Measurements from ENCODE around the gene USF3.
"Not testable (repeated sequence)": the region's sequence is repeated elsewhere in the genome, so short reads cannot be mapped to it uniquely, and the experiment has no call there.

Gene USF3

GRCh38 chr3:113649174-113649845 is 47.1 kb downstream of the USF3 start:
- no peak for DNase-seq (ENCODE audit: low read depth in 2 of 2)

- DNase-seq (ENCODE audit: low read depth in 2 of 2), result no peak
These were observed 47.9 kb downstream of the USF3 start for GRCh38 chr3:113648524-113648923.

DNA sequence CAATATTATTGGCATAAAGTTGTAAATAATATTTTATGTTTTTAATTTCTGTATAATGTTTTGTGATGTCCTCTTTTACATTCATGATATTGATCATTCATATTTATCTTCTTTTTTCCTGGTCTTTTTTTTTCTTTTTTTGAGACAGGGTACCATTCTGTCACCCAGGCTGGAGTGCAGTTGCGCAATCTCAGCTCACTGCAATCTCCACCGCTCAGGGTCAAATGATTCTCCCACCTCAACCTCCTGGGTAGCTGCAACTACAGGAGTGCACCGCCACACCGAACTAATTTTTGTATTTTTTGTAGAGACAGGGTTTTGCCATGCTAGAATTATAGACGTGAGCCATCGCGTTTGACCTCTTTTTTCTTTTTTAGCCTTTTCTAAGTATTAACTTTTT is 52.9 kb downstream of the USF3 start:
- no peak for DNase-seq (ENCODE audit: low read depth in 2 of 2)

DNA sequence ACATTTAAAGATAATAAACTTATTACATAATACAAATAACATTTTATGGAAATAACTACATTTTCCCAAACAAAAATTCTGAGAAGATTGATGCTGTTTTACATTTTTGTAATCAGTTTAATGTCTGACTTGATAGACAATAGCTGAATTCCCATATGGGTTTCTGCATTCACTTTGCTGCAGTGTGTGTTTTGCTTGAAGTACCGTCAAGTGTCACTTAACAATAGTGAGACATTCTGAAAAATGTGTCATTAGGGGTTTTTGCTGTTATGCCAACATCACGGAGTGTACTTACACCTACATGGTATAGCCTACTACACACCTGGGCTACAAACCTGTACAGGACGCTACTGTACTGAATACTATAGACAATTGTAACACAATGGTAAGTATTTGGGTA is 57.5 kb downstream of the USF3 start:
- DNase-seq (ENCODE audit: low read depth in 2 of 2), result no peak

GRCh38 chr3:113637756-113638155 is 58.7 kb downstream of the USF3 start:
- DNase-seq (ENCODE audit: low read depth in 2 of 2), result no peak

DNA sequence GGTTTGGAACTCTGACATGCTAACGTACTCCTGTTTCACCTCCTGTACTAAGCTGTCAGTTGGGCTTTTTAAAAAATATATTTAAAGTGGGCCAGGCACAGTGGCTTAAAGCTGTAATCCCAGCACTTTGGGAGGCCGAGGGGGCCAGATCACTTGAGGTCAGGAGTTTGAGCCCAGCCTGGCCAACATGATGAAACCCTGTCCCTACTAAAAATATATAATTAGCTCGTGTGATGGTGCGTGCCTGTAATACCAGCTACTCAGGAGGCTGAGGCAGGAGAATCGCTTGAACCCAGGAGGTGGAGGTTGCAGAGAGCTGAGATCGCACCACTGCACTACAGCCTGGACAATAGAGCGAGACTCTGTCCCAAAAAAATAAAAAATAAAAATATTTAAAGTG is 60.4 kb downstream of the USF3 start:
- not testable (repeated sequence) for DNase-seq (ENCODE audit: low read depth in 2 of 2)

DNA sequence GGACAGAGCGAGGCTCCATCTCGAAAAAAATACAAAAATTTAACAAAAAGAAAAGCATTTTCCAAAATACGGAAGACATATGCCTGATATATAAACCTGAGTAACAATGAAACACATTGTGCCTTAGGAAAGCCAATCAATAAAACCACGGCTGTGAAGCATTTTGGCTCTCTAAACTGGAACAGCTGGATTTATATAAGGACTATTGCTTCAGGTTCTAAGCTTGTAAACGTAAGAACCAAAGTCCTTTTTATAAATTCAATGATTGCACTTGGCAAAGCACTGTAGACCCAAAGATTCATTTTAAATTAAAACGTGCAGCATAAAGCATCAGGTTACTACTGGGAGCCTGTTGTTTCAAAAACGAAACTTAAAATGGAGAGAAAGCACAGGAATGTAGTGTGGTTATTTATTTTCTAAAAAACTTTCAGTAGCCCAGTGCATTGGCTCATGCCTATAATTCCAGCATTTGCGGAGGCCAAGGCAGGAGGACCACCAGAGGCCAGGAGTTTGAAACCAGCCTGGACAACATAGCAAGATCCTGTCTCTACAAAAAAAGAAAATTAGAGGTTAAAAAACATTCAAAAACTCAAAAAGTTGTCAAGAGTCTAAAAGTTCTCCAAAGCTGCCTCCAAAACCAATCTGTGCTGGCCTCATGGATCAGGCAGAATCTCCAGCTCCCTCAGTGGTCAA is 61.5 kb downstream of the USF3 start:
- DNase-seq (ENCODE audit: low read depth in 2 of 2), result no peak

- DNase-seq (ENCODE audit: low read depth in 2 of 2), result no peak
These were observed 64.9 kb downstream of the USF3 start for GRCh38 chr3:113631573-113631972.

DNA sequence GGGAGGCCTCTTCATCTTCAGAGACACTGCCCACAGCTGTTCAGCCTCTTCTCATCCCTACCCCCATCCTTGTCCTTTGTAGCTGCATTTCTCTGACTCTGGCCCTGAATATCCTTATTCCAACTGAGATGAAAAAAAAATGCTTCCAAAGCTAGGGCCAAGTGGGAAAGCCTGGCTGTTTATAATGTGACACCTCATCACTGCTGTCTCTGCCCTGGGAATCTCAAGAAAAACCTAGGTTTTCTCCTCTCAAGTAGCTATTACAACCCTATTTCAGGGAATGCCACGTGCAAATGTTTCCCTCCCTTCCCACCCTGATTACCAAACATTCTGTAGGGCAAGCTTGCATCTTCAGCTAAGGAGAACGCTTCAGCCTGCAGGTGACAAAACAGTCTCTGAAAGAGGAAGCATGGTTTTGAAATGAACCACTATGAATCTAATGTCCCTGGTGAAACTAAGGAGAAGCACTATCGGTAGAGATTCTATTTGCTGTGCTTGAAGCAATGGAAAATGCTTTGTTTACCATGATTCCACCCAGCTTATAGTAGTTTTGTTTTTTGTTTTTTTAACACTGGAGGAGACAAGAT is 65.4 kb downstream of the USF3 start:
- DNase-seq (ENCODE audit: low read depth in 2 of 2), result no peak

DNA sequence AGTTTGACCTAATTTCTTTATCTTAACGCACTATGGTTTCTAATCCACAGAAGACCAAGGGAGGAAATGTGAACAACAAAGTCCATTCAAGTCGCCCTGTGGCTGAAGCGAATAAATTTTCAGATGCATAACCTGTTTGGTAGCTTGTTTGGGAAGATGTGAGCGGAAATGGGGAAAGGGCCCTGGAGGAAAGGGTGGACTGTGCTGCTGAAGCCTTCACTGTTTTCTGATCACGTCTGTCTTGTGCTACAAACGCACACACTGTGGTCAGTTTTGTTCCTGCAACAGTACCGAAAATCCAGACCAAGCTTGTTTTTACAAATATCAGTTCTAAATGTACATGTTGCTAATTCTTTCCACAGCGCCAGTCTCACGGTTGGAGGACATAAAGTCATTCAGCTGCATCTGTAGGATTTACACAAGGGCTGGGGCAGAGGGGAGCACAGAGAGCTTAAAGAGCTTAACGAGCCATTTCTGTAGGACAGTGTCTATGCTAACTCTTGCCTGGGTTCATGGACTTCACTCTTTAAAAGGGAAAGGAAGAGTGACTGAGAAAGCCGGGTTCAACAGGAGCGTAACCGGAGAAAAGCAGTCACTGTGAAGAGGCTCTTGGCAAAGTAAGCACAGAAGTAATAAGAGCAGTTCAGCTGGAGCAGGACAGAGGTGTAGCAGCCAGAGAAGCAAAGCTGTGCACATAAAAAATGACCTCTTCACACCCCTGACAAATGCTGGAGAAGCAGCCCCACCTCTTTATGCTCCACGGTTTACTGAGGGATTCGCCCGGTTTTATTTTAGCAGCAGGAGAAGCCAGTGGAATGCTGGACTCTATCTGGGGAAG is 66.6 kb downstream of the USF3 start:
- no peak for DNase-seq (ENCODE audit: low read depth in 2 of 2)

GRCh38 chr3:113628788-113629187 is 67.7 kb downstream of the USF3 start:
- no peak for DNase-seq (ENCODE audit: low read depth in 2 of 2)

- DNase-seq (ENCODE audit: low read depth in 2 of 2), result no peak
These were observed 68.1 kb downstream of the USF3 start for GRCh38 chr3:113628316-113628715.

DNA sequence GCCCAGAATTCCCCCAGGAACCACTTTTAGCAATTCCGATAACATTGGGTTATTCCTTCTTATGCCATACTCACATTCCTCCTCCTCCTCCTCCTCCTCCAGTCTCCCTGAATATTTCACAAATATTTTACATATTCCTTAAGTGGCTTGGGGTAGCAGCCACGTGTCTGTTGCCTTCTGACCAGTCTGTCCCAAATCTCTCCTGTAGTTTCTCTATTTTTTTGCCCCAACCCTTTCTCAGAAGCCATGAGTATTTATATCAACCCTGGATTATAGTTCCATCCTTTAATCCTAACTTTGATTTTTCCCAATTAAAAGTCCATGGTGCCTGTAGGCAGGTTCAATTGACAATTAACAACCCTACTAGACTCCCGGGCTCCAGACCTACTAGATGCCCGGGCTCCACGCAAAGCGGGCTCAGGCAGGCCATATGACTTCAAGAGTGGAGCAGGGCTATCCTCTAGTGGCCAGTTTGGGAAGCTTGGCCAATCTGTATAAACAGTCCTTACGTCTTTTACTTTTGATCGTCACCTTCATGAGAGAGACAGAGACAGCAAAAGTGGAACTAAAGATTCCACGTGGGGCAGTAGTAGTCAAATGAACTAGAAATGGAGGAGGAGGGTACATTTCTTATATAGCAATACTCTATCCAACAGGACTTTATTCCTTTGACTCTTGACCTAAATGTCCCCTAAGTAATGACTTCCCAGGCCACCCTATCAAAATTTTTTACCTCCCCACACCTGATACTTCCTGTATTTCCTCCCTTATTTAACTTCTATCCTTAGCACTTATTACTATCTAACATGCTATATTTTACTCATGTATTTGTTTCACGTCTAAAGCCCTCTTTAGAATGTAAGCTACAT is 69.7 kb downstream of the USF3 start:
- no peak for DNase-seq (ENCODE audit: low read depth in 2 of 2)

DNA sequence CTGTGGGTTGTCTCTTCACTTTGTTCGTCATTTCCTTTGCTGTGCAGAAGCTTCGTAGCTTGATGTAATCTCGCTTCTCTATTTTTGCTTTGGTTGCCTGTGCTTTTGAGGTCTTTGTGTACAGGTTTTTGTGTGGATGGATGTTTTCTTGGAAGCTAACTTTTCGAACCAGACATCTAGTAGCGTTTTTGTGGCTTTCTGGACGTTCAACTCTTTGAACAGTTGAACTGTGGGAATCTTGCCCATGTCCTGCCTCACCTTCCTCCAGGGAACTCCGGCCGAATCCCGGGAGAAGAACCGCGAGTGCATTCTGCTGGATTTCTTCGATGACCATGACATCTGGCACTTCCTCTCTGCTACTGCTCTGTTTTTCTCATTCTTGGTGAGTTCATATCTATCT is 70.6 kb downstream of the USF3 start:
- DNase-seq (ENCODE audit: low read depth in 2 of 2), result no peak

- no peak for DNase-seq (ENCODE audit: low read depth in 2 of 2)
These were observed 72.6 kb downstream of the USF3 start for GRCh38 chr3:113623811-113624210.

DNA sequence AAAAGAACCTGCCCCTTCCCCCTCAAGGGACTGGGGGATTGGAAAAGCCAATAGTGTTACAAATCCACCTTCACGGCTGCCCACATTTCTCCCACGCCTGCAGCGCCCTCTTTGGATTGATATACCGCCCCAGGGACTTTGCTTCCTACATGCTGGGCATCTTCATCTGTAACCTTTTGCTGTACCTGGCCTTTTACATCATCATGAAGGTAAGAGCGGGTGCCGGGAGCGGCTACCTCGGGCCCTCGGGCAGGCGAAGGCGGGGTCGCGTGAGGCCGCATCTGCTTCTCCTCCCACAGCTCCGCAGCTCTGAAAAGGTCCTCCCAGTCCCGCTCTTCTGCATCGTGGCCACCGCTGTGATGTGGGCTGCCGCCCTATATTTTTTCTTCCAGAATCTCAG is 73.1 kb downstream of the USF3 start:
- no peak for DNase-seq (ENCODE audit: low read depth in 2 of 2)

DNA sequence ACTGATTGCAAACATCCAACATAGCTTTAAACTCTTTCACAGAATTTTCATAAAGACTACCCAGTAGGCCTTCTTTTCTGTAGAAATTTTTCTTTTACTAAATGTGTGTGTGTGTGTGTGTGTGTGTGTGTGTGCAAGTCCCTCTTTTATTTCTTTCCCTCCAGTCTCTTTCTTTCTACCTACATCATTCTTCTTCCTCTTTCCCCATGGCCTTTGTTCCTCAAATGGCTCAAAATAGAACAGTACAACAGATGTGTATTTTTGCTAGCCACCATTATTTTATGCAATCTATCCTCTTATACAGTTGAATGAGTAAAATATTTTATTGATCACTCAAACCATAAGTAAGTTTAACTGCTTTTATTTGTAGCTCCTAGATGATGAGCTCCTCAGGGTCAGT is 76.4 kb downstream of the USF3 start:
- no peak for DNase-seq (ENCODE audit: low read depth in 2 of 2)

DNA sequence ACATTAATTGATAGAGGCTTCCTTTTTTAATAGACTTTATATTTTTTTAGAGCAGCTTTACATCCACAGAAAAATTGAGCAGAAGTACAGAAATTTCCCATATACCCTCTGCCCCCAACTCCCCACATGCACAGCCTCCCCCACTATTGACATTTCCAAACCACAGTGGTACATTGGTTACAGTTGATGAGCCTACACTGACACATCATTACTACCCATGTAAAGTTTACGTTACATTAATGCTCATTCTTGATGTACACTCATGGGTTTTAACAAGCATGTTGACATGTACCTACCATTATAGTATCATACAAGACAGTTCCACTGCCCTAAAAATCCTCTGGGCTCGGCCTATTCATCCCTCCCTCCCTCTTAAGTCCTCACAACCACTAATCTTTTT is 78.7 kb downstream of the USF3 start:
- DNase-seq (ENCODE audit: low read depth in 2 of 2), result no peak

- no peak for DNase-seq (ENCODE audit: low read depth in 2 of 2)
These were observed 80.5 kb downstream of the USF3 start for GRCh38 chr3:113615976-113616375.

DNA sequence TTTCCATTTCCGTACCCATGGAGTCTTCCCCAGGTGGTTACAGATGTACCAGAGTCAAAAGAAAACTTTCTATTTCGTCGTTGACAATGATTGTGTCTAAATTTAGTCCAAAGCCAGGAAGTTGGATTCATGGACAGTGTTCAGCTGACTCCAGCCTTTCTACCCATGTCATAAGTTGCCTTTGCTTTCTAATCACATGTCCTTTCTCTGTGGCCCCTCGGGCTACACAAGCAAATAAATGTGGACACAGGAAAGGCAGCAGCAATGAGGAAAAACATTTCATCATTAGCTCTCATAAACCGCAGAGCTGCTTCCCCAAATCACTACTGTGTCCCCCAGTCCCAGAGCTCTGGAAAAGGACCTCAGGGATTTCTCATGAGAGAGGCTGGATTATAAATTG is 82.0 kb downstream of the USF3 start:
- no peak for DNase-seq (ENCODE audit: low read depth in 2 of 2)

GRCh38 chr3:113607219-113607596 is 89.2 kb downstream of the USF3 start:
- no peak for DNase-seq (ENCODE audit: low read depth in 2 of 2)

Measured in activated CD8-positive, alpha-beta memory T cell treated with anti-CD3 and anti-CD28 coated beads for 4 hours (primary cell).